Stimulated activated CD8-positive, alpha-beta memory T cell treated with anti-CD3 and anti-CD28 coated beads, Interleukin-7, amount 100 ng/mL, for 4 hours (primary cell): ENCODE data around the gene NEGR1.

Experiments used
- DNase-seq, 2 donors: peaks; one replicate each; pipeline ENCODE4 v3.0.0-alpha.2; 2020; ENCODE audit warnings: low read depth in 2 of 2

NEGR1 gene

GRCh38 chr1:71371581-71371980, 910.8 kb downstream of the NEGR1 start:
- no peak for DNase-seq

DNA sequence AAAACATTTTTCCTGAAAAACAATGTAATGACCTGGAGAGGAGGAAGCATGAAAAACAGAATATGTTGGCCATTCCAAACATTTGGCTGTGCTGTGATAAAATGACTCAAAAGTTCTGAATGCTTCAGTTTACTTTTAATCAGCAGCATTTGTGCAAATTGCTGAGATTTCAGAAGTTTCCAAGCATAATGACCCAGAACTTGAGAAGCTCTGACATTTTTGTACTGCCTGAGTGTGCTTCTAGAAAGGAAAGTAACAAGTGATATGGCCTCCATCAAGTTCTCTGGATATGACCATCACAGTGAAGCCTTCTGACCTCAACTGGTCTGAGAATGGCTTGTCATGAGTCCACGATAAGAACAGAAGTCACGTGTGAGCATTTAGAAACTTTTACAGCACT, 918.1 kb downstream of the NEGR1 start:
- DNase-seq: no peak

GRCh38 chr1:71362691-71363090, 919.6 kb downstream of the NEGR1 start:
- no peak for DNase-seq

DNA sequence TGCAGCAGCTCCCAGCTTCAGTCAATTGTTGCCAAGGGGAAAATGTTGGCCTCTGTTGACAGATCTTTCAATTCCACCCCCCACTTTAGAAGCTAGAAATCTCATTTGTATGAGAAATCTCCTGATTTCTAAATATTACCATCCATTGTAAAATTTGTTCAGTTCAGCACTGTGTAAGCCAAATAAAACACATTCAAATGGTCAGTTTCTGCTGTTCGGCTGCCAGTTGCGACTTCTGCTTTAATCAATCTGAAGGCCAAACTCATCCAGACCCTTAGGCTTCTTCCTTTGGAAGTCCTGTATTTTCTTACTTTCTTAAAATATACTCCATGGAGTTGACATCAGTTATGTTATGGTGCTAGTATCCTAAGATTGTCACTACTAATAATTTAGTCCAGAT, 920.3 kb downstream of the NEGR1 start:
- DNase-seq: no peak

- no peak for DNase-seq
These were observed 924.6 kb downstream of the NEGR1 start for GRCh38 chr1:71357708-71358107.

GRCh38 chr1:71351438-71351837, 930.9 kb downstream of the NEGR1 start:
- DNase-seq: no peak

- DNase-seq: no peak
These were observed 931.5 kb downstream of the NEGR1 start for GRCh38 chr1:71350805-71351204.

GRCh38 chr1:71350330-71350729, 932.0 kb downstream of the NEGR1 start:
- DNase-seq: no peak
